GM23338 (cell line): ENCODE measurements around the gene KIF17. TPM values are rescaled to one million over a fixed set of nuclear protein-coding genes. Genes with fewer than 3 reads are reported as not detected.

Experiments
- ATAC-seq: fragments of 200-7000 bp; cut with Tn5 transposase; 3 replicates; pipeline ENCODE4 v1.9.1; 2020
- DNase-seq: peaks from one replicate; pipeline ENCODE4 v3.0.0-alpha.2; 2015; ENCODE audit warnings: low spot score
- H2AFZ ChIP-seq: fragments of 200-600 bp; sonication (generic); 2 replicates; pipeline ENCODE4 v1.8.0; 2016; ENCODE audit warnings: antibody characterized with exemption, mild to moderate bottlenecking, moderate library complexity
- H3F3A ChIP-seq: fragments of 200-600 bp; sonication (generic); replicated peaks from 2 replicates; pipeline ENCODE4 v1.8.0; 2017; ENCODE audit warnings: antibody characterized with exemption, mixed run types, low read depth
- H3K27ac ChIP-seq: fragments of 200-600 bp; sonication (generic); 2 replicates; pipeline ENCODE4 v1.6.1; 2016; ENCODE audit warnings: low read depth
- H3K27me3 ChIP-seq: fragments of 200-600 bp; sonication (generic); 2 replicates; pipeline ENCODE4 v1.8.0; 2016; ENCODE audit warnings: mild to moderate bottlenecking, mixed run types, moderate library complexity; ENCODE audit not compliant: insufficient read depth
- H3K36me3 ChIP-seq: fragments of 200-600 bp; sonication (generic); 2 replicates; pipeline ENCODE4 v1.8.0; 2016; ENCODE audit warnings: mild to moderate bottlenecking; ENCODE audit not compliant: insufficient read depth
- H3K4me1 ChIP-seq: fragments of 200-600 bp; sonication (generic); 2 replicates; pipeline ENCODE4 v1.8.0; 2016; ENCODE audit warnings: mild to moderate bottlenecking, moderate library complexity; ENCODE audit not compliant: insufficient read depth
- H3K4me2 ChIP-seq: fragments of 200-600 bp; sonication (generic); 2 replicates; pipeline ENCODE4 v1.7.1; 2017; ENCODE audit warnings: mixed run types
- H3K4me3 ChIP-seq: fragments of 200-600 bp; sonication (generic); 2 replicates; pipeline ENCODE4 v1.6.1; 2016; ENCODE audit warnings: mixed run types
- H3K79me2 ChIP-seq: fragments of 200-600 bp; sonication (generic); replicated peaks from 2 replicates; pipeline ENCODE4 v1.8.0; 2017; ENCODE audit warnings: mild to moderate bottlenecking; ENCODE audit not compliant: insufficient read depth
- H3K9me2 ChIP-seq: fragments of 200-600 bp; sonication (generic); 2 replicates; pipeline ENCODE4 v1.8.0; 2017; ENCODE audit not compliant: insufficient read depth
- H4K20me1 ChIP-seq: fragments of 200-600 bp; sonication (generic); replicated peaks from 2 replicates; pipeline ENCODE4 v1.8.0; 2017; ENCODE audit warnings: mild to moderate bottlenecking; ENCODE audit not compliant: insufficient read depth
- H3K27ac Mint-ChIP-seq: 2 replicates; pipeline ENCODE4 v1.8.0; 2020; ENCODE audit warnings: inconsistent platforms, mild to moderate bottlenecking, moderate library complexity, mixed read lengths
- H3K27me3 Mint-ChIP-seq: 3 replicates; pipeline ENCODE4 v1.8.0; 2022; ENCODE audit warnings: low read depth, mild to moderate bottlenecking, moderate library complexity, mixed read lengths, inconsistent platforms; ENCODE audit not compliant: insufficient read depth, poor library complexity
- H3K36me3 Mint-ChIP-seq: 3 replicates; pipeline ENCODE4 v1.8.0; 2021; ENCODE audit warnings: low read depth, mild to moderate bottlenecking, inconsistent platforms, moderate library complexity, mixed read lengths
- H3K4me1 Mint-ChIP-seq: 3 replicates; pipeline ENCODE4 v1.8.0; 2020; ENCODE audit warnings: mild to moderate bottlenecking, inconsistent platforms, mixed read lengths
- H3K4me3 Mint-ChIP-seq: 3 replicates; pipeline ENCODE4 v1.8.0; 2021; ENCODE audit warnings: moderate library complexity, mild to moderate bottlenecking, inconsistent platforms, mixed read lengths
- H3K9me3 Mint-ChIP-seq: 3 replicates; pipeline ENCODE4 v1.8.0; 2020; ENCODE audit warnings: moderate library complexity, mild to moderate bottlenecking, inconsistent platforms, mixed read lengths
- CREB1 ChIP-seq: fragments of 250-450 bp; sonication (Bioruptor Pico); IDR thresholded peaks from 2 replicates; pipeline ENCODE4 v1.5.0; 2020; ENCODE audit warnings: low read depth, mild to moderate bottlenecking, moderate library complexity
- EZH2 ChIP-seq: fragments of 200-600 bp; sonication (generic); IDR thresholded peaks from one replicate; pipeline ENCODE4 v1.8.0; 2017; ENCODE audit warnings: antibody characterized with exemption, mild to moderate bottlenecking, low read depth; ENCODE audit not compliant: unreplicated experiment
- EZH2phosphoT487 ChIP-seq: fragments of 200-600 bp; sonication (generic); IDR thresholded peaks from one replicate; pipeline ENCODE4 v1.8.1; 2018; ENCODE audit warnings: antibody characterized with exemption; ENCODE audit not compliant: unreplicated experiment
- JUNB ChIP-seq: IDR thresholded peaks from one replicate; pipeline ENCODE4 v1.6.1; 2016; ENCODE audit warnings: antibody characterized with exemption; ENCODE audit not compliant: unreplicated experiment
- NANOG ChIP-seq: IDR thresholded peaks from 2 replicates; pipeline ENCODE4 v1.6.1; 2016; ENCODE audit warnings: antibody characterized with exemption, borderline replicate concordance
- POLR2AphosphoS5 ChIP-seq: IDR thresholded peaks from 2 replicates; pipeline ENCODE4 v1.6.1; 2016; ENCODE audit warnings: antibody characterized with exemption, low read depth
- STAT1 ChIP-seq: IDR thresholded peaks from one replicate; pipeline ENCODE4 v1.6.1; 2016; ENCODE audit warnings: antibody characterized with exemption; ENCODE audit not compliant: unreplicated experiment
- ZNF114 ChIP-seq: fragments of 250-450 bp; sonication (Bioruptor Pico); IDR thresholded peaks from 2 replicates; pipeline ENCODE4 v1.5.0; 2020; ENCODE audit warnings: mild to moderate bottlenecking, moderate library complexity
- polyA plus RNA-seq: library from polyadenylated mRNA; unstranded; fragments of >200 nt; fragmentation: Nextera tagmentation; extraction: Ambion mirVana; gene quantifications from 2 replicates; pipeline ENCODE4 v1.2.1, GENCODE V29; 2016
- total RNA-seq: library from RNA; depleted of rRNA; stranded (reverse); fragments of >200 nt; shearing (Covaris generic); gene quantifications from 2 replicates; pipeline ENCODE4 v1.2.3, GENCODE V29; 2014
- TF ChIP-seq, protein P1 (sequence below): fragments of 250-450 bp; sonication (Bioruptor Pico); IDR thresholded peaks from 2 replicates; pipeline ENCODE4 v1.5.0; 2020; ENCODE audit warnings: mild to moderate bottlenecking, moderate library complexity
- TF ChIP-seq, protein P2 (sequence below), 2 experiments: fragments of 200-600 bp in 1 of 2; sonication (generic) in 1 of 2; conservative IDR thresholded peaks; 2 replicates each; pipeline versions ENCODE4 v1.5.1 to v1.6.1; 2016 to 2017; ENCODE audit warnings: antibody characterized with exemption in 2 of 2, low read depth in 2 of 2, mild to moderate bottlenecking in 2 of 2, moderate library complexity in 1 of 2

KIF17 gene
- total and polyA plus RNA-seq, 2 experiments from 2014 or later = 5.9 to 18.6 TPM

GRCh38 chr1:20632386-20632785, 85.4 kb downstream of the KIF17 start:
- no peak overlapping the region for H3K27ac ChIP-seq
- H3K4me3 ChIP-seq = no peak overlapping the region
- H3K36me3 Mint-ChIP-seq = peaks cover 18% of the 10 kb centered on the region
- H3K27me3 ChIP-seq = no peaks in the 10 kb centered on the region
- H3K27ac Mint-ChIP-seq = no peak overlapping the region
- peak overlapping the region; percentile 13; the same call in 1 of the 2 replicates for H2AFZ ChIP-seq
- no peak for ATAC-seq
- H3K9me2 ChIP-seq = no peaks in the 10 kb centered on the region
- peaks cover 18% of the 10 kb centered on the region for H3K27me3 Mint-ChIP-seq
- no peak for DNase-seq
- peaks cover 9% of the 10 kb centered on the region for H3K4me1 ChIP-seq
- H3K4me1 Mint-ChIP-seq = peaks cover 8% of the 10 kb centered on the region; the same call in 2 of the 3 replicates
- H3K9me3 Mint-ChIP-seq = peaks cover 25% of the 10 kb centered on the region
- no peaks in the 10 kb centered on the region for H3F3A ChIP-seq
- H4K20me1 ChIP-seq = no peaks in the 10 kb centered on the region
- peaks cover 13% of the 10 kb centered on the region; the same call in 1 of the 2 replicates for H3K36me3 ChIP-seq
- no peaks in the 10 kb centered on the region for H3K79me2 ChIP-seq
- TF ChIP-seq EZH2phosphoT487 = no peak
- TF ChIP-seq STAT1 = no peak
- TF ChIP-seq JUNB = no peak
- TF ChIP-seq, protein P1, sequence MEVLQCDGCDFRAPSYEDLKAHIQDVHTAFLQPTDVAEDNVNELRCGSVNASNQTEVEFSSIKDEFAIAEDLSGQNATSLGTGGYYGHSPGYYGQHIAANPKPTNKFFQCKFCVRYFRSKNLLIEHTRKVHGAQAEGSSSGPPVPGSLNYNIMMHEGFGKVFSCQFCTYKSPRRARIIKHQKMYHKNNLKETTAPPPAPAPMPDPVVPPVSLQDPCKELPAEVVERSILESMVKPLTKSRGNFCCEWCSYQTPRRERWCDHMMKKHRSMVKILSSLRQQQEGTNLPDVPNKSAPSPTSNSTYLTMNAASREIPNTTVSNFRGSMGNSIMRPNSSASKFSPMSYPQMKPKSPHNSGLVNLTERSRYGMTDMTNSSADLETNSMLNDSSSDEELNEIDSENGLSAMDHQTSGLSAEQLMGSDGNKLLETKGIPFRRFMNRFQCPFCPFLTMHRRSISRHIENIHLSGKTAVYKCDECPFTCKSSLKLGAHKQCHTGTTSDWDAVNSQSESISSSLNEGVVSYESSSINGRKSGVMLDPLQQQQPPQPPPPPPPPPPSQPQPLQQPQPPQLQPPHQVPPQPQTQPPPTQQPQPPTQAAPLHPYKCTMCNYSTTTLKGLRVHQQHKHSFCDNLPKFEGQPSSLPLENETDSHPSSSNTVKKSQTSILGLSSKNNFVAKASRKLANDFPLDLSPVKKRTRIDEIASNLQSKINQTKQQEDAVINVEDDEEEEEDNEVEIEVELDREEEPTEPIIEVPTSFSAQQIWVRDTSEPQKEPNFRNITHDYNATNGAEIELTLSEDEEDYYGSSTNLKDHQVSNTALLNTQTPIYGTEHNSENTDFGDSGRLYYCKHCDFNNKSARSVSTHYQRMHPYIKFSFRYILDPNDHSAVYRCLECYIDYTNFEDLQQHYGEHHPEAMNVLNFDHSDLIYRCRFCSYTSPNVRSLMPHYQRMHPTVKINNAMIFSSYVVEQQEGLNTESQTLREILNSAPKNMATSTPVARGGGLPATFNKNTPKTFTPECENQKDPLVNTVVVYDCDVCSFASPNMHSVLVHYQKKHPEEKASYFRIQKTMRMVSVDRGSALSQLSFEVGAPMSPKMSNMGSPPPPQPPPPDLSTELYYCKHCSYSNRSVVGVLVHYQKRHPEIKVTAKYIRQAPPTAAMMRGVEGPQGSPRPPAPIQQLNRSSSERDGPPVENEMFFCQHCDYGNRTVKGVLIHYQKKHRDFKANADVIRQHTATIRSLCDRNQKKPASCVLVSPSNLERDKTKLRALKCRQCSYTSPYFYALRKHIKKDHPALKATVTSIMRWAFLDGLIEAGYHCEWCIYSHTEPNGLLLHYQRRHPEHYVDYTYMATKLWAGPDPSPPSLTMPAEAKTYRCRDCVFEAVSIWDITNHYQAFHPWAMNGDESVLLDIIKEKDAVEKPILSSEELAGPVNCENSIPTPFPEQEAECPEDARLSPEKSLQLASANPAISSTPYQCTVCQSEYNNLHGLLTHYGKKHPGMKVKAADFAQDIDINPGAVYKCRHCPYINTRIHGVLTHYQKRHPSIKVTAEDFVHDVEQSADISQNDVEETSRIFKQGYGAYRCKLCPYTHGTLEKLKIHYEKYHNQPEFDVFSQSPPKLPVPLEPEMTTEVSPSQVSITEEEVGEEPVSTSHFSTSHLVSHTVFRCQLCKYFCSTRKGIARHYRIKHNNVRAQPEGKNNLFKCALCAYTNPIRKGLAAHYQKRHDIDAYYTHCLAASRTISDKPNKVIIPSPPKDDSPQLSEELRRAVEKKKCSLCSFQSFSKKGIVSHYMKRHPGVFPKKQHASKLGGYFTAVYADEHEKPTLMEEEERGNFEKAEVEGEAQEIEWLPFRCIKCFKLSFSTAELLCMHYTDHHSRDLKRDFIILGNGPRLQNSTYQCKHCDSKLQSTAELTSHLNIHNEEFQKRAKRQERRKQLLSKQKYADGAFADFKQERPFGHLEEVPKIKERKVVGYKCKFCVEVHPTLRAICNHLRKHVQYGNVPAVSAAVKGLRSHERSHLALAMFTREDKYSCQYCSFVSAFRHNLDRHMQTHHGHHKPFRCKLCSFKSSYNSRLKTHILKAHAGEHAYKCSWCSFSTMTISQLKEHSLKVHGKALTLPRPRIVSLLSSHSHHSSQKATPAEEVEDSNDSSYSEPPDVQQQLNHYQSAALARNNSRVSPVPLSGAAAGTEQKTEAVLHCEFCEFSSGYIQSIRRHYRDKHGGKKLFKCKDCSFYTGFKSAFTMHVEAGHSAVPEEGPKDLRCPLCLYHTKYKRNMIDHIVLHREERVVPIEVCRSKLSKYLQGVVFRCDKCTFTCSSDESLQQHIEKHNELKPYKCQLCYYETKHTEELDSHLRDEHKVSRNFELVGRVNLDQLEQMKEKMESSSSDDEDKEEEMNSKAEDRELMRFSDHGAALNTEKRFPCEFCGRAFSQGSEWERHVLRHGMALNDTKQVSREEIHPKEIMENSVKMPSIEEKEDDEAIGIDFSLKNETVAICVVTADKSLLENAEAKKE (CRISPR knock-in tag) = no peak
- TF ChIP-seq ZNF114 (CRISPR knock-in tag) = no peak
- TF ChIP-seq, protein P2, sequence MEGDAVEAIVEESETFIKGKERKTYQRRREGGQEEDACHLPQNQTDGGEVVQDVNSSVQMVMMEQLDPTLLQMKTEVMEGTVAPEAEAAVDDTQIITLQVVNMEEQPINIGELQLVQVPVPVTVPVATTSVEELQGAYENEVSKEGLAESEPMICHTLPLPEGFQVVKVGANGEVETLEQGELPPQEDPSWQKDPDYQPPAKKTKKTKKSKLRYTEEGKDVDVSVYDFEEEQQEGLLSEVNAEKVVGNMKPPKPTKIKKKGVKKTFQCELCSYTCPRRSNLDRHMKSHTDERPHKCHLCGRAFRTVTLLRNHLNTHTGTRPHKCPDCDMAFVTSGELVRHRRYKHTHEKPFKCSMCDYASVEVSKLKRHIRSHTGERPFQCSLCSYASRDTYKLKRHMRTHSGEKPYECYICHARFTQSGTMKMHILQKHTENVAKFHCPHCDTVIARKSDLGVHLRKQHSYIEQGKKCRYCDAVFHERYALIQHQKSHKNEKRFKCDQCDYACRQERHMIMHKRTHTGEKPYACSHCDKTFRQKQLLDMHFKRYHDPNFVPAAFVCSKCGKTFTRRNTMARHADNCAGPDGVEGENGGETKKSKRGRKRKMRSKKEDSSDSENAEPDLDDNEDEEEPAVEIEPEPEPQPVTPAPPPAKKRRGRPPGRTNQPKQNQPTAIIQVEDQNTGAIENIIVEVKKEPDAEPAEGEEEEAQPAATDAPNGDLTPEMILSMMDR (conservative IDR thresholded peaks at IDR 0.05; ENCODE audit: low read depth in 2 of 2) = no peak
- TF ChIP-seq EZH2 = no peak
- TF ChIP-seq POLR2AphosphoS5 = no peak
- TF ChIP-seq CREB1 (CRISPR knock-in tag) = no peak
- TF ChIP-seq NANOG = no peak
- 0 out of 3 replicates have a peak overlapping the region, but pooled peaks have one; percentile 61 for H3K4me3 Mint-ChIP-seq
- H3K4me2 ChIP-seq = no peak overlapping the region
